Measurements from ENCODE around the gene GEMIN4. TPM values are rescaled to one million over a fixed set of nuclear protein-coding genes. Genes with fewer than 3 reads are reported as not detected.
A peak's percentile ranks its signal among the peaks of the same experiment; 100 is the strongest.

GEMIN4 gene
- total and polyA plus RNA-seq, 2 of the 4 experiments (the other 2 are of a cell fraction), result 16.5 to 20.4 TPM

GRCh38 chr17:795721-796120 is 43.7 kb upstream of the GEMIN4 start:
- Histone ChIP-seq H3K4me1 (ENCODE audit: control insufficient read depth, insufficient read depth, low read length) (peaks cover 12% of the 10 kb centered on the region; the same call in 1 of the 2 replicates), H2AK5ac (ENCODE audit: low read depth, low read length) (peak overlapping the region; percentile 13; the same call in 1 of the 2 replicates), H2BK5ac (ENCODE audit: low read depth, low read length, poor library complexity, severe bottlenecking) (no peak overlapping the region), H3K4ac (ENCODE audit: low read depth, low read length) (peak overlapping the region; percentile 6; the same call in 1 of the 2 replicates), H3K9ac (ENCODE audit: low read depth, low read length) (no peak overlapping the region), H2BK15ac (ENCODE audit: low read depth, low read length) (no peak overlapping the region), H3K4me3 (ENCODE audit: insufficient read depth, low read depth, low read length) (no peak overlapping the region), H2AK9ac (replicated peaks; ENCODE audit: low read depth, low read length, poor library complexity) (peak overlapping the region; percentile 48), H4K8ac (ENCODE audit: low read depth in 2 of 2, low read length in 2 of 2) (no peak overlapping the region), H3K79me1 (ENCODE audit: low read depth in 1 of 2, low read length in 2 of 2) (peaks cover 4 to 21% of the 10 kb centered on the region in 2 experiments; a peak in 3 of 4 replicates), H4K20me1 (ENCODE audit: insufficient read depth, low read length) (peaks cover 29% of the 10 kb centered on the region), H2AFZ (replicated peaks; ENCODE audit: low read length, poor library complexity) (no peak overlapping the region), H4K5ac (ENCODE audit: low read depth, low read length) (no peak overlapping the region; the same call in 1 of the 2 replicates), H2BK20ac (ENCODE audit: low read depth, low read length) (no peak overlapping the region), H3K36me3 (ENCODE audit: control insufficient read depth, insufficient read depth, low read length) (peaks cover 55% of the 10 kb centered on the region), H3K4me2 (ENCODE audit: low read depth, low read length) (no peak overlapping the region), H4K91ac (ENCODE audit: insufficient read depth, low read depth, low read length) (no peak overlapping the region), H3K27me3 (ENCODE audit: control insufficient read depth, insufficient read depth, low read length) (no peaks in the 10 kb centered on the region), H3K23ac (ENCODE audit: low read depth, low read length) (no peak overlapping the region), H3K9me3 (ENCODE audit: control insufficient read depth, insufficient read depth, low read length) (no peaks in the 10 kb centered on the region), H2BK120ac (ENCODE audit: low read depth, low read length) (no peak overlapping the region), H3K27ac (ENCODE audit: insufficient read depth, low read length) (no peak overlapping the region), H3K56ac (ENCODE audit: extremely low read depth, insufficient read depth, low read length) (no peak overlapping the region), H3K18ac (ENCODE audit: low read depth, low read length) (no peak overlapping the region), H3K14ac (replicated peaks; ENCODE audit: low read depth, low read length) (no peak overlapping the region; the same call in 1 of the 2 replicates), H3K9me1 (ENCODE audit: insufficient read depth, low read length) (peaks cover 4% of the 10 kb centered on the region; the same call in 1 of the 2 replicates)
- POLR2A ChIA-PET (ENCODE audit: unreplicated experiment), result interaction anchor here (0.7 kb wide), 1 partner anchor 8 kb away, joined by 7 read pairs; no protein-coding TSS in a partner anchor
- TF ChIP-seq CHD1 (IDR thresholded peaks at IDR 0.05; ENCODE audit: low read depth, low read length) (no peak), RAD21 (IDR thresholded peaks at IDR 0.05; ENCODE audit: low read length) (no peak), ELK1 (IDR thresholded peaks at IDR 0.05; ENCODE audit: borderline replicate concordance, low read depth, low read length) (no peak), BHLHE40 (IDR thresholded peaks at IDR 0.05; ENCODE audit: low read depth, low read length) (no peak), POLR2A (IDR thresholded peaks at IDR 0.05; ENCODE audit: low read depth, low read length) (no peak), MAFK (IDR thresholded peaks at IDR 0.05; ENCODE audit: low read depth, low read length) (no peak), CTCF (conservative IDR thresholded peaks at IDR 0.05; ENCODE audit: low read depth, low read length) (no peak), USF2 (IDR thresholded peaks at IDR 0.05; ENCODE audit: low read depth, low read length) (no peak), MXI1 (IDR thresholded peaks at IDR 0.05; ENCODE audit: borderline replicate concordance, low read depth, low read length) (no peak), RFX5 (IDR thresholded peaks at IDR 0.05; ENCODE audit: low read depth, low read length) (no peak), RCOR1 (IDR thresholded peaks at IDR 0.05; ENCODE audit: insufficient replicate concordance, low read length) (no peak), FOS (IDR thresholded peaks at IDR 0.05; ENCODE audit: low read depth, low read length) (no peak), MAZ (IDR thresholded peaks at IDR 0.05; ENCODE audit: borderline replicate concordance, low read depth, low read length) (no peak), SMC3 (IDR thresholded peaks at IDR 0.05; ENCODE audit: low read depth, low read length) (no peak), CEBPB (IDR thresholded peaks at IDR 0.05; ENCODE audit: low read depth, low read length) (no peak), NFE2L2 (IDR thresholded peaks at IDR 0.05; ENCODE audit: low read depth, low read length) (no peak)
- no CpG with 5 or more reads among the region's 9 CpGs for WGBS, 2 experiments (ENCODE audit: extremely low coverage in 2 of 2, insufficient read length in 1 of 2)
- dilution Hi-C loops (cut with HindIII; ENCODE audit: low sequenced_read_pairs, unreplicated experiment) (loop anchor here (25.0 kb wide), 1 partner anchor 192 kb away; the partner anchor contains the start of genes NXN and TIMM22), in situ Hi-C loops (cut with MboI; ENCODE audit: low sequenced_read_pairs) (no loop called here), intact Hi-C loops (cut with micrococcal nuclease) (loop anchor here (10.0 kb wide), 1 partner anchor 109 kb away; no protein-coding TSS in a partner anchor)
- no TSS peak for BruUV-seq (replicated peaks)
- CTCF ChIA-PET, result interaction anchor here (1.5 to 2.9 kb wide), 2 partner anchors 9 to 185 kb away, joined by 3 to 14 read pairs; no protein-coding TSS in a partner anchor
- no peak for ATAC-seq (ENCODE audit: low read depth)
- no peak for DNase-seq

All from IMR-90 (cell line).